Breast epithelium (tissue), 3 donors: ENCODE measurements around the gene KLHL29.

Source experiments
- POLR2A ChIP-seq: fragments of 450-650 bp; IDR thresholded peaks from one replicate; pipeline ENCODE4 v1.6.1; 2016; ENCODE audit warnings: antibody characterized with exemption, mild to moderate bottlenecking, moderate library complexity
- POLR2AphosphoS5 ChIP-seq, 3 donors: sonication (generic); formaldehyde crosslinking; IDR thresholded peaks; one replicate each; pipeline ENCODE4 v1.6.1; 2017; ENCODE audit warnings: antibody characterized with exemption in 3 of 3
- TF ChIP-seq, protein P1 (sequence below), 3 donors: fragments of 450-650 bp; IDR thresholded peaks; one replicate each; pipeline ENCODE4 v1.5.1; 2016 to 2017; ENCODE audit warnings: antibody characterized with exemption in 3 of 3, mild to moderate bottlenecking in 3 of 3, moderate library complexity in 3 of 3

DNA sequence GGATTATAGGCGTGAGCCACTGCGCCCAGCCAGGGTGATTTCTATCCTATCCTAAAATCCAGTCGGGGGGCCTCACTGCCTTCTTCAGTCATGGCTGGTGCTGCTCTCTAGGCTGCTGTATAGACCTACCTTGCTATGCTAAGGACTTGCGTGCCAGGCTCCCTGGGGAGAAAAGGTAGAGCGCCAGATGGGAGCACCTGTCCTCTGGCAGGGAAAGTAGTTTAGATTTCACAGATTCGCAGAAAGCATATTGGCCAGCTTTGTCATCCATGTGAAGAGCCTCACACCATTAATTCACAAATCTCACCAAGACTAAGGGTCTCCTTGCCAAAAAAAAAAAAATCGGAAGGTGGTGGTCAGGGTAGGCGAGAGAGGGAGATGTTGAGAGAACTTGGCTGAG lies 324.3 kb downstream of the KLHL29 start:
- TF ChIP-seq, protein P1, sequence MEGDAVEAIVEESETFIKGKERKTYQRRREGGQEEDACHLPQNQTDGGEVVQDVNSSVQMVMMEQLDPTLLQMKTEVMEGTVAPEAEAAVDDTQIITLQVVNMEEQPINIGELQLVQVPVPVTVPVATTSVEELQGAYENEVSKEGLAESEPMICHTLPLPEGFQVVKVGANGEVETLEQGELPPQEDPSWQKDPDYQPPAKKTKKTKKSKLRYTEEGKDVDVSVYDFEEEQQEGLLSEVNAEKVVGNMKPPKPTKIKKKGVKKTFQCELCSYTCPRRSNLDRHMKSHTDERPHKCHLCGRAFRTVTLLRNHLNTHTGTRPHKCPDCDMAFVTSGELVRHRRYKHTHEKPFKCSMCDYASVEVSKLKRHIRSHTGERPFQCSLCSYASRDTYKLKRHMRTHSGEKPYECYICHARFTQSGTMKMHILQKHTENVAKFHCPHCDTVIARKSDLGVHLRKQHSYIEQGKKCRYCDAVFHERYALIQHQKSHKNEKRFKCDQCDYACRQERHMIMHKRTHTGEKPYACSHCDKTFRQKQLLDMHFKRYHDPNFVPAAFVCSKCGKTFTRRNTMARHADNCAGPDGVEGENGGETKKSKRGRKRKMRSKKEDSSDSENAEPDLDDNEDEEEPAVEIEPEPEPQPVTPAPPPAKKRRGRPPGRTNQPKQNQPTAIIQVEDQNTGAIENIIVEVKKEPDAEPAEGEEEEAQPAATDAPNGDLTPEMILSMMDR (IDR thresholded peaks at IDR 0.05) = no peak
- TF ChIP-seq POLR2A (no peak), POLR2AphosphoS5 (IDR thresholded peaks at IDR 0.05) (no peak)
